BJ (cell line): ENCODE measurements around the gene UBASH3A. TPM values are rescaled to one million over a fixed set of nuclear protein-coding genes. Genes with fewer than 3 reads are reported as not detected.

Source experiments
- CTCF ChIA-PET: fragments of 350-600 bp; formaldehyde crosslinking; extraction: SDS; loops from one replicate; lab custom pipeline; 2021; ENCODE audit warnings: antibody characterized with exemption, inconsistent platforms; lab: Yijun Ruan, JAX
- POLR2A ChIA-PET: fragments of 300-600 bp; sonication (Branson Sonifier 250); formaldehyde crosslinking; extraction: SDS; loops from one replicate; lab custom pipeline; 2021; ENCODE audit warnings: antibody characterized with exemption; lab: Charles Lee
- DNase-seq: peaks from one replicate; pipeline ENCODE4 v3.0.0-alpha.2; 2011; ENCODE audit warnings: low read depth
- H3K27me3 ChIP-seq: 2 replicates; pipeline ENCODE4 v1.6.0; 2011; ENCODE audit warnings: low read length; ENCODE audit not compliant: control insufficient read depth, insufficient read depth
- H3K36me3 ChIP-seq: 2 replicates; pipeline ENCODE4 v1.5.1; 2011; ENCODE audit warnings: low read length; ENCODE audit not compliant: control insufficient read depth, insufficient read depth
- H3K4me3 ChIP-seq: 2 replicates; pipeline ENCODE4 v1.5.1; 2011; ENCODE audit warnings: low read depth, mild to moderate bottlenecking, control low read depth, low read length
- polyA plus RNA-seq: library from polyadenylated mRNA; depleted of rRNA; stranded (reverse); fragments of >200 nt; gene quantifications from 2 replicates; pipeline ENCODE4 v1.2.3, GENCODE V29; 2011
- TF ChIP-seq, protein P1 (sequence below): IDR thresholded peaks from 2 replicates; pipeline ENCODE4 v1.5.1; 2011; ENCODE audit warnings: low read depth, mild to moderate bottlenecking, control low read depth, inconsistent platforms, low read length, moderate library complexity; ENCODE audit not compliant: insufficient read depth

The UBASH3A gene
- polyA plus RNA-seq, 1 experiment: not detected

DNA sequence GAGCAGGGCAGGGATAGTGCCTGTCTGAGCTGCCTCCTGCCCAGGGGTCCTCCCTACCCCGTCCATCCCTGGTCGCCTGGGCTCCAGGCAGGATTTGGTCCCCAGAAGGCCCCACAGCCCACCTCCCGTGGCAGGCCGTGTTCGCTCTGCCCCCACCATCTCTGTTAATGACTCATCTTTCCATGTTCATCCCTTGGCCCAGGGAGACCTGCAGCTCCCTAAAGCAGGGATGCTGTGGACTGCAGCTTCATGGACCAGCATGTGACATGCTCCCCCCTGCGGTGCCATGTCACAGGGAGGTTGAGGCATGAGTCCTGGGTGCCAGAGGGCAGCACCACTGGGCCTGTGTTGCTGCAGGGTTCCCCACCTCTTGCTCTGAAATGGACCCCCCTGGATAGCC is 26.8 kb downstream of the UBASH3A start:
- DNase-seq: no peak
- POLR2A ChIA-PET: no interaction called here
- TF ChIP-seq, protein P1, sequence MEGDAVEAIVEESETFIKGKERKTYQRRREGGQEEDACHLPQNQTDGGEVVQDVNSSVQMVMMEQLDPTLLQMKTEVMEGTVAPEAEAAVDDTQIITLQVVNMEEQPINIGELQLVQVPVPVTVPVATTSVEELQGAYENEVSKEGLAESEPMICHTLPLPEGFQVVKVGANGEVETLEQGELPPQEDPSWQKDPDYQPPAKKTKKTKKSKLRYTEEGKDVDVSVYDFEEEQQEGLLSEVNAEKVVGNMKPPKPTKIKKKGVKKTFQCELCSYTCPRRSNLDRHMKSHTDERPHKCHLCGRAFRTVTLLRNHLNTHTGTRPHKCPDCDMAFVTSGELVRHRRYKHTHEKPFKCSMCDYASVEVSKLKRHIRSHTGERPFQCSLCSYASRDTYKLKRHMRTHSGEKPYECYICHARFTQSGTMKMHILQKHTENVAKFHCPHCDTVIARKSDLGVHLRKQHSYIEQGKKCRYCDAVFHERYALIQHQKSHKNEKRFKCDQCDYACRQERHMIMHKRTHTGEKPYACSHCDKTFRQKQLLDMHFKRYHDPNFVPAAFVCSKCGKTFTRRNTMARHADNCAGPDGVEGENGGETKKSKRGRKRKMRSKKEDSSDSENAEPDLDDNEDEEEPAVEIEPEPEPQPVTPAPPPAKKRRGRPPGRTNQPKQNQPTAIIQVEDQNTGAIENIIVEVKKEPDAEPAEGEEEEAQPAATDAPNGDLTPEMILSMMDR: no peak
- Histone ChIP-seq H3K36me3 (no peaks in the 10 kb centered on the region), H3K4me3 (no peak overlapping the region), H3K27me3 (no peaks in the 10 kb centered on the region)
- CTCF ChIA-PET: no interaction called here

DNA sequence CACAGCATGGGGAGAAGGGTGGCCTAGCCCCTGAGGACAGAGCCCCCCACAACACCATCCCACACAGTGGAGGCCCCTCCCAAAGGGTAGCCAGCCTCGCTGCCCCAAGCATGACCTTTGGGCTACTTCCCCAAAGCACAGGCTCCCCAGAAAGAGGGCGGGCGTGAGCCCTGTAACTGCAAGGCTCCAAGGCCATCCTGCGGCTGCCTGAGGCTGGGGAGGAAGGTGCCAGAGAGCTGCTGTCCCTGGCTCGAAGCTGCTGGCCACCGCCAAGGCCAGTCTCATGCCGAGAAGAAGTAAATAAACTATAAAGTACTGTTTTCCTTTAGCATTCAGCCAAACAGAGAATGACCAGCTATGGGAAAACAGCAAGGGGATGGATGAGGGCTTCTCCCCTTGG is 27.5 kb downstream of the UBASH3A start:
- Histone ChIP-seq H3K4me3 (no peak overlapping the region), H3K36me3 (no peaks in the 10 kb centered on the region), H3K27me3 (no peaks in the 10 kb centered on the region)
- POLR2A ChIA-PET: no interaction called here
- no peak for DNase-seq
- CTCF ChIA-PET: no interaction called here
- TF ChIP-seq, protein P1: no peak

DNA sequence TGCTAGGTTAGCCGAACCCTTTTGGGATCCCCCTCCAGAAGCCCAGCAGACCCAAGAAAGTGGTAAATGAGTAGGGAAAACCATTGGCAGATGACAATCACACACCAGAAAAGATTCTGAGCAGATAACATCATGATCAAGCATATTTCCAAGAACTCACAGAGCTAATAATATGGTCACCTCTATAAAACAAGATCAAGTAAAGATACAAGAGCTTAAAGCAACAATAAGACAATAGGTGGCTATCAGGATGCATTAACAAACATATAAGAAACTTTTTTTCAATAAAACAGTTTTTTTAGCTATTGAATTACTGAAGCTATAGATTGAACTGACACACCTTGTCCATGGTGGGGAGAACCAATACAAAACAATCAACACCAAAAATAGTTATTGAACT is 29.0 kb downstream of the UBASH3A start:
- POLR2A ChIA-PET: no interaction called here
- CTCF ChIA-PET: interaction anchor here (1.5 kb wide), 1 partner anchor 10 kb away, joined by 4 read pairs; no protein-coding TSS in a partner anchor
- DNase-seq: no peak
- TF ChIP-seq, protein P1: no peak
- Histone ChIP-seq H3K4me3 (no peak overlapping the region), H3K27me3 (no peaks in the 10 kb centered on the region), H3K36me3 (no peaks in the 10 kb centered on the region)

DNA sequence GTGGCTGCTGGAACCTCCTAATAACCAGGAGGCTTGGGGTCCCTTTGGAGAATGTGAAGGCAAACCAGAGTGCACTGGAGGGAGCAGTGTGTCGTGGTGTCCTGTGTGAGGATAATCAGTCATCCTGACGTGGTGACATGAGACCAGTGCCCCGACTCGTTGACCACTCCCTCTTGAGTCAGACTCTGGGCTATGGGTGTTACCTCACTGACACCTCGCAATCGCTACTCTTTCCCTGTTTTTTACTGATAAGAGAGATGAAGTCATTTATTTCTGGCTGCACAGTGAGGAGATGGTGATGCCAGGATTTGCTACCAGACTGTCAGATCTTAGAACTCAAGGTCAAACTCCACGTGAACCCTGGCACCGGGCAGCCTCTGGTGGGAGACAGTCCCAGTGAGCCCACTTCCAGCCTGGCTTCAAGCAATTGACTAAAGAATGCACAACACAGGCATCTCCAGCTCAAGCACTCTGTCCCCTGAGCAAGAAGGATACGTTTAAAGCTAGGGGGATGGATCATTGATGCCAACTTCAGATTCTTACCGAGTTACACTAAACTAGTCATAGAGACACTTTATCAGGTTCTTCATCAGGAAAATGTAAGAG is 30.3 kb downstream of the UBASH3A start:
- CTCF ChIA-PET: interaction anchor here (1.5 kb wide), 1 partner anchor 11 kb away, joined by 4 read pairs; no protein-coding TSS in a partner anchor
- POLR2A ChIA-PET: no interaction called here
- TF ChIP-seq, protein P1: no peak
- Histone ChIP-seq H3K36me3 (no peaks in the 10 kb centered on the region), H3K27me3 (no peaks in the 10 kb centered on the region), H3K4me3 (no peak overlapping the region)
- no peak for DNase-seq

DNA sequence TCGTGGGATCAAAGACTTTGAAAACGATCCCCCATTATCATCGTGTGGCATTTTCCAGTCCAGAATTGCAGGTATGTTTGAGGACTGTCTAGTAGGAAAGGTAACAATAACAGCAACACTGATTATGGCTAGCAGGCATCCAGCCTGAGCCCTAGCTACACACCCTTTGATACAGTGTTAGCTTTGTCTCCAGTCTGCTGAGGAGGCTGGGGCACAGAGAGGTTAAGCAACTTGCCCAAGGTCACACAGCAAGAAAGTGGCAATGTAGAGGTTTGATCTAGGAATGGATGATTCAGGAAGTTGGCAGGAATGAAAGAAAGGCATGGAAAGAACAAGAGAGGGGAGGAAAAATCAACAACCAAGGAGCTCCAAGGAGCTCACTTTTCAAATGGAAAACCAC is 31.2 kb downstream of the UBASH3A start:
- H3K27me3 ChIP-seq: no peaks in the 10 kb centered on the region
- H3K4me3 ChIP-seq: no peak overlapping the region
- POLR2A ChIA-PET: no interaction called here
- H3K36me3 ChIP-seq: no peaks in the 10 kb centered on the region
- TF ChIP-seq, protein P1: no peak
- DNase-seq: no peak
- CTCF ChIA-PET: no interaction called here
